HG03521 (cell line): ENCODE results near the gene RBM22.

Source experiments
- ATAC-seq: cut with Tn5 transposase; IDR thresholded peaks from one replicate; pipeline ENCODE4 v1.9.1; 2021; ENCODE audit warnings: mild to moderate bottlenecking, moderate library complexity; ENCODE audit not compliant: unreplicated experiment

Gene RBM22

DNA sequence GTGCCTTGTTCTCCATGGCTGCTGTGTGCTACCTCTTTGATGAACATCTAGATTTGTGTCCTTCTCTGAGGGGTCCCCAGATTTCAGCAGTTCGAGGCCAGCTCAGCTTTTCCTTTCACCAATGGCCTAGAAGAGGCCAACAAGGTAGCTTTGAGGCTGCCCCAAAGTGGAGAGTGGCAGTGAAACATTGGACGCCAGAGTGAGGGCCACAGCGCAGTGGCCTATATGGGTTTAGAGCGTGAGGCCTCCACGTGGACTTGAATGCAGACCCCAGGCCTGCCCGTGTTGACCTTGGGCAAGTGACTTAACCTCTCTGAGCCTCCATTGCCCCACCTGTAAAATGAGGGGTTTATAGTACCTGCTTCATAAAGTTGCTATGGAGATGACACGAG lies 28.0 kb downstream of the RBM22 start:
- ATAC-seq: no peak

DNA sequence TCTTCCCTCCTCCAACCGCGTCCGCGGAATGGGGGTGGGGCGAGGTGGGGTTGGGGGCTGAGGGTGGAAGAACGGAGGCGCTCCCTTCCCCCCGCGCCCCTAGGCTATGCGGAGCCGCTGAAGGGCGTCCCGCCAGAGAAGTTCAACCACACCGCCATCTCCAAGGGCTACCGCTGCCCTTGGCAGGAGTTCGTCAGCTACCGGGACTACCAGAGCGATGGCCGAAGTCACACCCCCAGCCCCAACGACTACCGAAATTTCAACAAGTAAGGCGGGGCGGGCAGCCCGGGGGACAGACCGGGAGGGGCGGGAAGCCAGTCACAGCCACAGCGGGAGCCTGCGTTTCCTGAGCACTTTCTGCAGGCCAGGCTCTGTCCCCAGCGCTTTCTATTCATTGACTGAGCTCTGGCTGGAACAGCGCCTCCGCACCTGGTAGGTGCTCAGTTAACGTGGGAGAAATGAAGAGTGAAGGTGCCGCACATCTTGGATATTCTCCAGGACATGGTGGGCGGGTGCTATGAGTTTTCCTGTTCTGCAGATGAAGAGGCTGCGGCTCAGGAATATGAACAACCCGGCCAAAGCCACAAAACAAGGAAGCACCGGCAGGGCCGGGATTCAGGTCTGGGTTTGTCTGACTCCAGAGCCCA lies 28.5 kb downstream of the RBM22 start:
- no peak for ATAC-seq

DNA sequence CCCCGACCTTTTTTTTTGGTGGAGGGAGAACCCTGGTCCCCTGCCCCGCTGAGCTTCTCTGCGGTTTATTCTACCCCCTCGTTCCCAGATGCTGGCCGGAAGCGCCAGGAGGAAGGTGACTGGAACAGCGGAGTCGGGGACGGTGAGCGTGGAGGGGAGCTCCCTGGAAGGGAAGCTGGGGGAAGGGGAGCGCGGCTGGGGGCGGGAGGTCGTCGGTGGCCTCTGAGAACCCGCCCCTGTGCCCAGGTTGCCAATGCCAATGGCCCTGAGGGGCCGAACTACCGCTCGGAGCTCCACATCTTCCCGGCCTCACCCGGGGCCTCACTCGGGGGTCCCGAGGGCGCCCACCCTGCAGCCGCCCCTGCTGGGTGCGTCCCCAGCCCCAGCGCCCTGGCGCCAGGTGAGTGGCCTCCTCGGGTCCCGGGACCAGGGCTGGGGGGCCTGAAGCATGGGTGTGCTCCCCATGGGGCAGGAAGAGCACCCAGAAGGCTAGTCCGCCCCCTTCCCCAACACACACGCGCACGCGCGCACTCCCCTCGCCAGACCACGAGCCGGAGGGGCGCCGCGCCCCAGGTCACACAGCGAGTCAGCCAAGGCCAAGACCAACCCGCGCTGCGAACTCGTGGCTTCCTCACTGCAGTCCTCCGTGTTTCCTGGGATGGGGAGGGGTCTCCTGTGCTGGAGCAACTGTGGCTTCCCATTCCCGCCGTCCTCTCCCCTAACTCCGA lies 29.2 kb downstream of the RBM22 start:
- no peak for ATAC-seq

DNA sequence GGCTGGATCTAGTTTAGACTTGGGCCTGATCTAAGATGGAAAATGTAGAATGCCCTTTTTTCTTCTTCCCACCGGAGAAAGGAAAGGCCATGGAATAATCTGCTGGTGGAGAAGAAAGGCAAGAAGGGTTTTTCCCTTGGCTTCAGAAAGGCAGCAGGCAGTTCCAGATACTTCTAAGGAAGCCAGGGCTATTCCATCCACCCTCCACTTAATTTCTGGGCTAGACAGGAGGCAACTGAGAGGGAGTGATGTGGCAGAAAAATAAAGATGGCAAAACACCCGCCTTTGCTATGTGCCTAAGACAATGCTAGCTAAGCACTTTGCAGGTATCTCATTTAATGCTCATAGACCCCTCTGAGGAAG lies 29.9 kb downstream of the RBM22 start:
- ATAC-seq: no peak

DNA sequence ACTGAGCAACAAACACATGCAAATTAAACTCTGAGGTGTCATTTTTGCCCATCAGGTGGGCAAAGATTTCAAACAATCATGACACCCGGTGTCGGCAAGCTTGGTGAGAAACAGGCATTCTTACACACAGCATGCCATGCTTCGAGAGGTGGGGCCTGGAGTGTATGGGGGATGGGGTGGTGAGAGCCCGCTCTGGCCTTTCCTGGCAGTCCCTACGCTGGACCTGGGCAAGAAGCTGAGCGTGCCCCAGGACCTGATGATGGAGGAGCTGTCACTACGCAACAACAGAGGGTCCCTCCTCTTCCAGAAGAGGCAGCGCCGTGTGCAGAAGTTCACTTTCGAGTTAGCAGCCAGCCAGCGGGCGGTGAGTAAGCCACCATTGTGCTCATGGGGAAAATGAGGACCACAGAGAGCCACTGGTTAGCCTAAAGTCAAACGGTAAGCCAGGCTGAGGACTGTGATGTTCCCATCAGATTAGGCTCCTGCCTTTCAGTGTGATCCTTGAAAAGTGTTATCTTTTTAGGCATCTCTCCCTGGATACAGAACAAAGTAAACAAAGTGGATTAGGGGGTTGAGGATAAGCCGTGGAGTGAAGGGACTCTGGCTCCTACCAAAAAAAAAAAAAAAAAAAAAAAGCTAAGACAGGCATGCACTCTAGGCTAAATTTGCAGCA lies 30.5 kb downstream of the RBM22 start:
- no peak for ATAC-seq

DNA sequence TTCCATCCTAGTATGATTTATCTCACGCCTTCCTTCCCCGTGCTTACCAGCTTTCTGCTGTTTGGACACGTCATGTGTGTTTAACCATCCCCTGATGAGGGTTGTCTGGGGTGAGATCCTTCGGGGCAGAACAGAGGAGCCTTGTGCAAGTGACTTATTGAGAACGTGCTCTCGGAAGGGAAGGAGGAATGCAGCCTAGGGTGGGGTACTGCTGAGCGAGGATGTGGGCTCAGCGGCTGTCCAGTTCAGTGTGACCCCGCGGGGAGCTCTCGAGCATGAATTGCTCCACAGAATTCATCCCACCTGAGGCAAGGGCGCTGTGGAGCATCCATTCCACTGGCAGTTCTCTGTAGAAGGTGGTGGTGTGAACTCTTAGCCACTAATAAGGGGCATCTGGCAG lies 35.8 kb downstream of the RBM22 start:
- no peak for ATAC-seq

DNA sequence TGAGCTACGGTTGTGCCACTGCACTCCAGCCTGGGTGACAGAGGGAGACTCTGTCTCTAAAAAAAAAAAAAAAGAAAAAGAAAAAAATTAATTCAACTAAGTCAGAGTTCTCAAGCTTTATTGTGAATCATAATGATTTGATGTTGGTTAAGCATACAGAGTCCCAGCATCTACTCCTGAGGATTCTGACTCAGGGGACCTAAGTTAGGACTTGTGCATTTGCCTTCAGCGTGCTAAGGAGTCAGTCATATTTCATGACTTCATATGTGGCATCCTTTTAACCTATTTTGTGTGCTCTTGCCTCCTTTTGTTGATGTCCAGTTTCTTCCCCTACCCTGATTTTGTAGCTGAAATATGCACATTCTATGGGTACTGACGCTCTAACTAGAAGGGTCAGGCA lies 36.9 kb downstream of the RBM22 start:
- no peak for ATAC-seq

DNA sequence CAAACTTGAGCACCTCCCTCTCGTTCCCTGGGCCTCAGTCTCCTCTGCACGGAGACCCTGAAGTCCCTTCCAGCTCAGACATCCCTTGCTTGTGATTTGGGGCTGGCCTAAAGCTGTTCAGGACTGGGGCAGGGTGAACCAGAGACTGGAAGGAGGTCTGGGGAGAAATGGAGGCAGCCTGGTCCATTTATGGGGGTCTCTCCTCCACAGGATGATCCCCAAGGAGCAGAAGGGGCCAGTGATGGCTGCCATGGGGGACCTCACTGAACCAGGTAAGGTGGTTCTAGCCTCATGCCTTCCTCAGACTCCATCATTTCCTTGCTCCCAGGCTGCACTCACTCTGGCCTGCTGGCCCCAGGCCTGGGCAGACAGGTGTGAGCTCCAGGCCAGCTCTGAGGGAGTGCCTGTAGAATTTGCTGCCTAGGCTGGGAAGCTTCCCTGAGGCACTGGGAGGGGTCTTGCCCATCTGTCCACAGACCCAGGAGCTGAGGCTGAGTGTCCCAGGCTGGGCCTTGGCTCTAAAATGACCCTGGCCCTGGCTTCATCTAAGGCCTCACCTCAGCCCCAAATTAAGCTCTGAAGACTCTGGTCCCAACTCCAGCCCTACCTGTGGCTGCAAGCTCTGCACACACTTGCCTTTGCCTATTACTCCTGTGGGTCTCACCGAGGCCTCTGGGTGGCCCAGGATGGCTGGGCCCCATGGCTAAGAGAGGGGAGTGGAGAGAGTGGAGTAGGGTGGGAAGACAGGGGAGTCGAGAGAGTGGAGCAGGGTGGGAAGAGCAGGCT lies 37.9 kb downstream of the RBM22 start:
- ATAC-seq: no peak

DNA sequence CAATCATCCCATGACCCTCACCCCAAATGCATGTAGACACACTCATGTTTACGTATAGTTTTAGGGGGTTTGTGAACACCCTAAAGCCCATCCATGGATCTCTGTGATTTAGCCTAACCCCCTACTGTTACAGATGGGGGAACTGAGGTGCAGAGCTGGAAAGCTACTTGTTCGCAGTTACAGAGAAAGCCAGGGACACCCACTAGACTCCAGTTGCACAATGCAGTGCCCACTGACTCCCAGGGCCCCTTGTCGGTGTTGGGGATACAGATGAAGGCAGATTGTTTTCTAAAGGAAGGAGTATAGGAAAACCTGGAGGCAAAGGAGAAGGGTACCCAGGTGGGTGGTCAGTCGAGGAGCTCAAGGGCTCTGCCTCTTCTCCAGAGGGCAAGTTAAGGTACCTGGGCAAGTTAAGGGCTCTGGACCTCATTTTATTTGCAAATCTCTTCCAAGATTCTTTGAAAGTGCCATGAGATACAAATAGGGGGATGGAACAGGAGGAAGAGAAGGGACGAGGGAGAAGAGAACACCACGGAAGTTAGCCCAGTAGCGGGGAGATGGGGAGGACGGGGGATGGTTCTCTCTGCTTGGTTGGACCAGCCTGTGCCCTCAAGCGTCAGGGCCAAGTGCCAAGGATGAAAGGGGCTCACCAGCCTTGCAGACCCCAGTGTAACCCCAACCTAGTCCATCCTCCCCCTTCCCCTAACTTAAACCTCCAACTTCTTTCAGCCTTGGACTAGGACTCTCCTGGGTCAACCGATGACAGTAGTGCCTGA lies 38.9 kb downstream of the RBM22 start:
- ATAC-seq: no peak

DNA sequence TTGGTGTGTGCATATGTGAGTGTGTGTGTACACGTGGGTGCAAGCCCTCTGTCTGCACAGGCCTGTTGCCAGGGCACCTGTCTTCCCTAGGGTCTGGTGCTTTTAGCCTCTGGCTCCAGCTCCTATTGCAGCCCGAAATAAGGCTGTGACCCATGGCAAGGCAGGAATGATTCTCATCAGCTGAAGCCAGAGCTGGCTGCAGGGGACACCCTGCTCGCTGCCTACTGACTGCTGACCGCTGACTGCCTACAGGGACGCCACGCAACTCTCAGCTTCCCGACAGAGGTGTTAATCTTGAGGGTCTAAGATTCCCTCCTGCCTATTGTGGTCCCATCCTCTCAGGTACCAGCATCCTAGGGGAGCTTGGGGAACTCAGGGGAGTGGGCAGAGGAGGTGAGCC lies 39.8 kb downstream of the RBM22 start, which contains the start of gene MYOZ3:
Gene MYOZ3 (plus strand): TSS at position 166 of the 400 bp plus-strand sequence. CDS start 1,691 bp downstream, outside the sequence.
- no peak for ATAC-seq

DNA sequence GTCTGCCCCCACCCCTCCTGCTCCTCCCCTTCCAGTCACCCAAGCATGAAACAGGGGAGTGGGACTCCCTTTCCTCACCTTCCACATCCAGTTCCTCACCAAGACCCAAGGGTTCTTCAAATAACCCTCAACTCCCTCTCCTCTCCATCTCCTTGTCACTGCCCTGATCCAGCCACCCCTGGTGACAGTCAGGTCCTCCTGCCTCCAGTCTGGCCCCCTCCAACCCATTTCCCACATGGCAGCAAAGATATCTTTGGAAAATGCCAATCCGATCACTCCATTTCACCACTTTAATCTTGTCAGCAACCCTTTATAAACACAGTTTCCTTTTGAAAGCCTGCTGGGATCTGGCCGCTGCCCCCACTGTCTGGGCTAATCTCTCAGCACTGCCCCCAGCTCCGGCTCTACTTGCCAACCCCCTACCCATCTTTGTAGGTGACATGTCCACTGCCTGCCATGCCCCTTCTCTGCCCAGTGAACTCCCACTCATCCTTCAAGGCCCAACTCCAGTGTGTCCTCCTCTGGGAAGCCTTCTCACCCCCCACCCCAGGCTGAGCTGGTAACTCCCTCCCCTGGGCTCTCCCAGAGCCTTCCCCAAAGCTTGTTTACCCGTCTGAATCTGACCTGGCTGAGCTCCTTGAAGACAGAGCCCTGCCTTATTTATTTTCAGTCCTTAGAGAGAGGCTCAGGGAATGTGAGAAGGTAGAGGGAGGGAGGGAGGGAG lies 40.6 kb downstream of the RBM22 start:
- no peak for ATAC-seq

DNA sequence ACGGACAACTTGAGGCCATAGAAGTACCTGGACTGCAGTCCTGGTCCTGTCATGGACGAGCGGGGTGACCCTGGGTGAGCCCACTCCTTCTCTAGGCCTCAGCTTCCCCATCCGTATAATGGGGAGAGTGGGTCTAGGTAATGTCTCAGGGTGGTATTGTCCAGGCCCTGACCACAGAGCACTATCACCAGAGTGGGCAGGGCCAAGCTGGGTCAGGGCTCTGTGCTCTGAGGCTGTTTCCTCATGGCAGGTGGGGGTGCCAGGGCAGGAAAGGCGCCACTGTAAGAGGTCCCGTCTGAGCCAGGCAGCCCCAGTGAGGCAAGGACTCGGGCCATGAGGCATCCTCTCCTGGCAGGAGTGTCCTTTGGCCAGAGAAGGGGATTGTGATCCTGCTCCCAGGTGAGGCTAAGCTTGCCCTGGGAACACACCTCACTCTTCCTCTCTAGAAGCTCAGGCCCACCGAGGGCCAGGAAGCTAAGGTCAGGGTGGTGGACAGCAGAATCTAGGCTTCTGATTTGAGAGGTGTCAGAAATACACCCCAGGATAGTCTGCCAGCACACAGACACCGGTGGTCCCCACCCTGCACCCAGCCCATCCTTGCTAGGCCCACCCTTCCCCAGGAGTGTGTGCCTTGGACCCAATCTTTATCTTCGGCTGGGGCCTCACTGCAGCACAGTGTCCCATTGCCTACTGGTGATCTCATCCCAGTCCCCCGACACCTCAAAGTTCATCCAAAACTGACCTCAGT lies 41.3 kb downstream of the RBM22 start:
- ATAC-seq: no peak

DNA sequence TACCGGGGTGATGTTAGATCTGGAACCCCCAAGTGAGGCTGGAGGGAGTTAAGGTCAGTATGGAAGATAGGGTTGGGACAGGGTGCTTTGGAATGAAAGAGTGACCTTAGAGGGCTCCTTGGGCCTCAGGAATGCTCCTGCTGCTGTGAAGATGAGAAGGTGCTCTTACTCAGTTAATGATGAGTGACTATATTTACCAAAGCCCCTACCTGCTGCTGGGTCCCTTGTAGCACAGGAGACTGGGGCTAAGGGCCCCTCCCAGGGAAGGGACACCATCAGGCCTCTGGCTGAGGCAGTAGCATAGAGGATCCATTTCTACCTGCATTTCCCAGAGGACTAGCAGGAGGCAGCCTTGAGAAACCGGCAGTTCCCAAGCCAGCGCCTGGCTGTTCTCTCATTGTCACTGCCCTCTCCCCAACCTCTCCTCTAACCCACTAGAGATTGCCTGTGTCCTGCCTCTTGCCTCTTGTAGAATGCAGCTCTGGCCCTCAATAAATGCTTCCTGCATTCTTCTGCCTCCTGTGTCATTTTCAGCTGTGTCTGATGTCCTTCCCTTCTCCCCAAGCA lies 42.1 kb downstream of the RBM22 start:
- no peak for ATAC-seq

DNA sequence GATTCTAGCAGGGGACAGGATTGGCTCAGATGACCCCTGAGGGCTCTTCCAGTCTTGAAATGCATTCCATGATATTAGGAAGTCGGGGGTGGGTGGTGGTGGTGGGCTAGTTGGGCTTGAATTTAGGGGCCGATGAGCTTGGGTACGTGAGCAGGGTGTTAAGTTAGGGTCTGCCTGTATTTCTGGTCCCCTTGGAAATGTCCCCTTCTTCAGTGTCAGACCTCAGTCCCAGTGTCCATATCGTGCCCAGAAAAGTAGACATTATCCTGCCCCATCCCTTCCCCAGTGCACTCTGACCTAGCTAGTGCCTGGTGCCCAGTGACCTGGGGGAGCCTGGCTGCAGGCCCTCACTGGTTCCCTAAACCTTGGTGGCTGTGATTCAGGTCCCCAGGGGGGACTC lies 42.7 kb downstream of the RBM22 start:
- ATAC-seq: no peak

DNA sequence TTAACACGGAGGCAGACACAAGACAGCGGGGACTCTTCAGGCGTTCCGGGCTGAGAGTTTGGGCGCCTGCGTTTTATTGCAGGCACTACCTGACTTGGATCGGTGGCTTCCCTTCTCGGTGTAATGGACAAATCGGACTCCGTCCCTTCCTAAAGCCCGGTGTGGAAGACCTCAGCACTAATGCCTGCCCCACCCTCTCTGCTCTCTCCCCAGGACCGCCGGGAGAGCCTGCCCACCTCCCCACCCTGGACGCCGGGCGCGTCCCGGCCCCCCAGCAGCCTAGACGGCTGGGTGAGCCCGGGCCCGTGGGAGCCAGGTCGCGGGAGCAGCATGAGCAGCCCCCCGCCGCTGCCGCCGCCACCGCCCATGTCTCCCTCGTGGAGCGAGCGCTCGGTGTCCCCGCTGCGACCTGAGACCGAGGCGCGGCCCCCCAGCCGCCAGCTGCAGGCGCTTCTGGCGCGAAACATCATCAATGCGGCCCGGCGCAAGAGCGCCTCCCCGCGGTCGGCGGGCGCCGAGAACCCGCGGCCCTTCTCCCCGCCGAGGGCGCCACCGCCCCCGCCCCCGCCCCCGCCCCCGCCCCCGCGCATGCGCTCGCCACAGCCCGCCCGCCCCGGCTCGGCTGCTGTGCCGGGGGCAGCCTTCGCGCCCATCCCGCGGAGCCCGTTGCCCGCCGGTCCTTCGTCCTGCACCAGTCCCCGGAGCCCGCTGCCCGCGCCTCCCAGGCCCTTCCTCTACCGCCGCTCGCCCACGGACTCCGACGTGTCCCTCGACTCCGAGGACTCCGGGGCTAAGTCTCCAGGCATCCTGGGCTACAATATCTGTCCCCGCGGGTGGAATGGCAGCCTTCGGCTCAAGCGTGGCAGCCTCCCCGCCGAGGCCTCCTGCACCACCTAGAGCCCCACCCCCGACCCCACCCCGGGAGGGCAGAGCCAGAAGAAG lies 44.4 kb downstream of the RBM22 start:
- ATAC-seq: peak; percentile 74

DNA sequence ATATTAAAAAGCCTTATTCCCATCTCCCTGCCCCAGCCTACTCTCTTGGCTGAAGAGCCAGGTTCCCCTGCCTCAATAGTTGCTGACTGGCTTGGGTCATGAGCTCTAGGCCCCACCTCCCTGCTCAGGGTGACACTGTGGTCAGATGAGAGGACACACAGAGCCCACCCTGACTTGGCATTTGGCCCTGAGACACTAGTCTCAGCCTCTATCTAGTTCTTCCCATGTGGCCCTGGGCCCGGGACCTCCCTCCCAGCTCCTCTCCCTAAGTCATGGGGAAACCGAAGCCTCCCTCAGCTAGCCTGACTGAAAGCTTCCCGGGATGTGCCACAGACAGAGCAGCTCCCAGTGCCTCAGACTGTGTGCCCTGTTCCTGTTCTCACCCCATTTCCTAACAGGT lies 45.6 kb downstream of the RBM22 start:
- ATAC-seq: no peak

DNA sequence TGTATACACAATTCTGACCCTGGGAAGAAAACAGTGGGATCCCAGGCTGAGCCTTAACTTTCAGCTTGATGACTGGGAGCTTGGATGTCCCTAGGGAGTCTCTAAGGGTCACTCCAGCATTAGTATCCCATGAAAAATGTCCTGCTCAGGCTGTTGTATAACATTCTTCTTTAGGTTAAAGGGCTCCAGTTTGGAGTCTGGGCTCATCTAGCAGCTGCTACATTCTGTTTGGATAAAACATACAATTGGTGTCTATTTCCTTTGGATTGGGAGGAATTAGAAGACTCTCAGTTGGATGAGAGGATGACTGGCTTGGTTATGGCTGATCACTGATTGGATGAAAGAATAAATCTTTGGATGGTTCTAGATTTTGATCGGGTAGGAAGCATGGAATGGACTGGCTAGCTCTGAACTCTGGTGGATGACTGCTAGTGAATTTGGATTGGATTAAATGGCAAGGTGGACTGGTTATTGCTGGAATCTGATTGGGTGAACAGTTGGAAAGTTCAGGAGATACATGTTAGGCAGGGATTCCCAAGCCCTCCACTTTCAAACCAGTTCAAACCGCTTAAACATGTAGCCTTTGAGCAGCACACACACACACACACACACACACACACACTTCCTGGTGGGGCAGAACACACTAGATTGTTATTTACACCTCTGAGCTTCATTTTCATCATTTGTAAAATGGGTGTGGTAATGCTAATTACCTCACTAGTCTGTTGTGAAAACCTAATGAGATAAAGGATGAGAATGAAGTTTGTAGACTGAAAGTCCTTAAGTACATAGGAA lies 46.9 kb downstream of the RBM22 start:
- no peak for ATAC-seq
